ENCODE results near the gene C2. TPM values are rescaled to one million over a fixed set of nuclear protein-coding genes. Genes with fewer than 3 reads are reported as not detected.

Gene C2
- total RNA-seq, 2 donors from 2014 or later: 13.8 to 40.2 TPM

DNA sequence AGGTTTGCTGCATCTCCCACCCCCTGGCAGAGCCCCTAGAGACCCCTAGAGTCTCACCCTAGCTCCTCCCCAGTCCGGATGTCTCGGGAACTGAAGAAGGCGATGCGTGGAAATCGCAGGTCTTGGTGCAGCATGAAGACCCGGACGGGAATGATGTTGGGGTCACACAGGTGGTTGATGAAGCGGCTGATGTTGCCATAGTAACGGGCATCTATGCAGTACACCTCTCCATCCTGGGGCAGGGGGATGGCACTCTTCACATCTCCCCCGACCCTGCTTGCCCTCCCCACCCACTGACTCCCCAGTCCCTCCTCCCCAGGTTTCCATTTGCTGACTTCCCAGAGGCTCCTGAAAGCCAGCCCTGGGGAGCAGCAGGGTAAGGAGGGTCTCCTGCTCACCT, 46.9 kb upstream of the C2 start:
- peaks cover 36% of the 10 kb centered on the region for H3K36me3 ChIP-seq

DNA sequence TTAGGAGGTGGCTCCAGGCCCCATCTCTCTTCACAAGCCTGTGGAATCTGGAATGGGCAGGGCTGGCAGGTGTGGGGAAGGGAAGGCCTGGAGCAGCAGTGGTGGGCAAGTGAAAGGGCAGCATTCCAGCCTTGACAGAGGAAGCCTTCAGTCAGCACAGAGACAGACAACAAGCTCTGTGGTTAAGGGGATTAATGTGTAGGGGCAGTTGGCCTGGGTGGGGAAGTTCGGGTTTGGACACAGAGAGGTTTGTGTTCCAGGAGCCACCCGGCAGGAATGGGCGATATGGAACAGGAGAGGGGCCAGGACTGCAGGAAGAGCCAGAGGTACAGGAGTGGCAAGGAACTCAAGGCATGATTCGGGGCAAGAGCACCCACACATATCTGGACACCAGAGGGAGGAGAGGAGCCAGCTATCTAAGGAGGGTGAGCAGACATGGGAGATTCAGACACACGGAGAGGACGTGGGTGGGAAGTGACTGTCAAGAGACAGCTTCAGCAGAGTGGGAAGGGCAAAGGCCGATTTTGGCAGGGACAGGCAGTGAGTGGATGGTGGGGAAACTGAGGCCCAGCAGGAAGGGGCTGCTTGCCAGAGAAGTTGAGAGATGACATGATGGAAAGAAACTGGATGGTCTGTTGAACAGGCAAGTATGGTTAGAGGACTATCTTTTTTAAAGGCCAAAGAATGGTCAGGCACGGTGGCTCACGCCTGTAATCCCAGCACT, 46.2 kb upstream of the C2 start:
- Histone ChIP-seq H3K9me3 (no peaks in the 10 kb centered on the region), H3K36me3 (peaks cover 43% of the 10 kb centered on the region), H3K27ac (no peak overlapping the region), H3K4me3 (no peak overlapping the region), H3K4me1 (ENCODE audit: control insufficient read depth in 1 of 2, low read depth in 2 of 2) (no peaks in the 10 kb centered on the region), H3K27me3 (replicated peaks; ENCODE audit: insufficient read depth) (no peaks in the 10 kb centered on the region)
- no peak for DNase-seq (ENCODE audit: low spot score)
- TF ChIP-seq, protein P1, sequence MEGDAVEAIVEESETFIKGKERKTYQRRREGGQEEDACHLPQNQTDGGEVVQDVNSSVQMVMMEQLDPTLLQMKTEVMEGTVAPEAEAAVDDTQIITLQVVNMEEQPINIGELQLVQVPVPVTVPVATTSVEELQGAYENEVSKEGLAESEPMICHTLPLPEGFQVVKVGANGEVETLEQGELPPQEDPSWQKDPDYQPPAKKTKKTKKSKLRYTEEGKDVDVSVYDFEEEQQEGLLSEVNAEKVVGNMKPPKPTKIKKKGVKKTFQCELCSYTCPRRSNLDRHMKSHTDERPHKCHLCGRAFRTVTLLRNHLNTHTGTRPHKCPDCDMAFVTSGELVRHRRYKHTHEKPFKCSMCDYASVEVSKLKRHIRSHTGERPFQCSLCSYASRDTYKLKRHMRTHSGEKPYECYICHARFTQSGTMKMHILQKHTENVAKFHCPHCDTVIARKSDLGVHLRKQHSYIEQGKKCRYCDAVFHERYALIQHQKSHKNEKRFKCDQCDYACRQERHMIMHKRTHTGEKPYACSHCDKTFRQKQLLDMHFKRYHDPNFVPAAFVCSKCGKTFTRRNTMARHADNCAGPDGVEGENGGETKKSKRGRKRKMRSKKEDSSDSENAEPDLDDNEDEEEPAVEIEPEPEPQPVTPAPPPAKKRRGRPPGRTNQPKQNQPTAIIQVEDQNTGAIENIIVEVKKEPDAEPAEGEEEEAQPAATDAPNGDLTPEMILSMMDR (IDR thresholded peaks at IDR 0.05): no peak
- ATAC-seq (ENCODE audit: insufficient number of reproducible peaks, low FRiP score, low read depth): no peak

More for the DNA sequence above, 46.9 kb upstream of the C2 start:
- H3K27ac ChIP-seq: no peak overlapping the region
- no peak for DNase-seq (ENCODE audit: low spot score)
- no peaks in the 10 kb centered on the region for H3K27me3 ChIP-seq (replicated peaks; ENCODE audit: insufficient read depth)
- no peak overlapping the region for H3K4me3 ChIP-seq
- no peaks in the 10 kb centered on the region for H3K4me1 ChIP-seq (ENCODE audit: control insufficient read depth in 1 of 2, low read depth in 2 of 2)
- no peak for ATAC-seq (ENCODE audit: insufficient number of reproducible peaks, low FRiP score, low read depth)
- H3K9me3 ChIP-seq: no peaks in the 10 kb centered on the region
- TF ChIP-seq, protein P1 (IDR thresholded peaks at IDR 0.05): no peak

GRCh38 chr6:31882344-31882743, 45.2 kb upstream of the C2 start:
- H3K9me3 ChIP-seq: no peaks in the 10 kb centered on the region
- H3K27ac ChIP-seq: no peak overlapping the region
- peaks cover 51% of the 10 kb centered on the region for H3K36me3 ChIP-seq
- ATAC-seq (ENCODE audit: insufficient number of reproducible peaks, low FRiP score, low read depth) (no peak), DNase-seq (ENCODE audit: low spot score) (no peak)
- H3K4me3 ChIP-seq: no peak overlapping the region
- H3K4me1 ChIP-seq (ENCODE audit: control insufficient read depth in 1 of 2, low read depth in 2 of 2): no peaks in the 10 kb centered on the region
- H3K27me3 ChIP-seq (replicated peaks; ENCODE audit: insufficient read depth): no peaks in the 10 kb centered on the region
- TF ChIP-seq, protein P1 (IDR thresholded peaks at IDR 0.05): no peak

- ATAC-seq (ENCODE audit: insufficient number of reproducible peaks, low FRiP score, low read depth) (no peak), DNase-seq (ENCODE audit: low spot score) (no peak)
- TF ChIP-seq, protein P1 (IDR thresholded peaks at IDR 0.05): no peak
- no peak overlapping the region for H3K4me3 ChIP-seq
- no peak overlapping the region for H3K27ac ChIP-seq
- H3K27me3 ChIP-seq (replicated peaks; ENCODE audit: insufficient read depth): no peaks in the 10 kb centered on the region
- H3K4me1 ChIP-seq (ENCODE audit: control insufficient read depth in 1 of 2, low read depth in 2 of 2): no peaks in the 10 kb centered on the region
- peaks cover 65% of the 10 kb centered on the region for H3K36me3 ChIP-seq
- H3K9me3 ChIP-seq: no peaks in the 10 kb centered on the region
Measured at GRCh38 chr6:31883676-31884075, 43.8 kb upstream of the C2 start.

DNA sequence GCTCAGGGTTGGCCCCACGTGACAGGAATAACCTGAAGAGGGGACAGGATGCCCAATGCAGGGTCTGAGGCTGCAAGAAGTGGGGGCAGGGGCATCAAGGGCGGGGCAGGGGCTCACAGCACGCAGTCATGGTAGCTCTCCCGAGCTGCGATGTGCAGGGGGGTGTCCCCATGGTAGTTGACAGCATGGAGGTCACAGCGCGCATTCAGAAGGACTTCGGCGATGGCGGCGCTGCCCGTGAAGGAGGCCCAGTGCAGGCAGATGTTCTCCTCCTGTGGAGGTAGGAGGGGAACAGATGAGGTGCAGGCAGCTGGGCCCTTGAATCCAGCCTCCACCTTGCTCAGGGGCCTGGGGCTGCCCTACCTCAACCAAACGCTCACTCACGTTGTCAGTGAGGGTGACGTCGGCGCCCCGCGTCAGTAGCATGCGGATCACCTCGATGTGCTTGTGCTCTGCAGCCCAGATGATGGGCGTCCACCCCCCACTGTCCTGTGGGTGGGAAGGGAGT, 42.9 kb upstream of the C2 start:
- DNase-seq (ENCODE audit: low spot score) (no peak), ATAC-seq (ENCODE audit: insufficient number of reproducible peaks, low FRiP score, low read depth) (no peak)
- Histone ChIP-seq H3K4me1 (ENCODE audit: control insufficient read depth in 1 of 2, low read depth in 2 of 2) (no peaks in the 10 kb centered on the region), H3K9me3 (no peaks in the 10 kb centered on the region), H3K27me3 (replicated peaks; ENCODE audit: insufficient read depth) (no peaks in the 10 kb centered on the region), H3K36me3 (peaks cover 72% of the 10 kb centered on the region), H3K27ac (no peak overlapping the region), H3K4me3 (no peak overlapping the region)
- TF ChIP-seq, protein P1 (IDR thresholded peaks at IDR 0.05): no peak

All from thoracic aorta (tissue), 2 donors.